ENCODE measurements around the gene P2RX4. TPM values are rescaled to one million over a fixed set of nuclear protein-coding genes. Genes with fewer than 3 reads are reported as not detected.

Gene P2RX4
- total RNA-seq, 1 experiment from 2014 or later, result 8.1 TPM

GRCh38 chr12:121165316-121165715 lies 44.6 kb upstream of the P2RX4 start:
- H3K9me3 Mint-ChIP-seq (ENCODE audit: unreplicated experiment), result no peaks in the 10 kb centered on the region
- no peak for DNase-seq (ENCODE audit: unreplicated experiment)
- TF ChIP-seq CTCF (IDR thresholded peaks at IDR 0.05; ENCODE audit: unreplicated experiment), result no peak
- H3K4me3 Mint-ChIP-seq (ENCODE audit: unreplicated experiment), result no peak overlapping the region
- H3K27me3 Mint-ChIP-seq (ENCODE audit: insufficient read depth, unreplicated experiment), result no peaks in the 10 kb centered on the region
- CTCF ChIA-PET, result interaction anchor here (0.6 to 0.7 kb wide), 2 partner anchors 87 to 113 kb away, joined by 3 read pairs; no protein-coding TSS in a partner anchor
- no peaks in the 10 kb centered on the region for H3K36me3 Mint-ChIP-seq (ENCODE audit: insufficient read depth, unreplicated experiment)
- H3K27ac Mint-ChIP-seq (ENCODE audit: low read depth, unreplicated experiment), result no peak overlapping the region
- peaks cover 6% of the 10 kb centered on the region for H3K4me1 Mint-ChIP-seq (ENCODE audit: insufficient read depth, unreplicated experiment)
- BruUV-seq (replicated peaks), result no TSS peak
- intact Hi-C loops (cut with micrococcal nuclease), result no loop called here
- POLR2A ChIA-PET, result no interaction called here

- no peak for TF ChIP-seq CTCF (IDR thresholded peaks at IDR 0.05; ENCODE audit: unreplicated experiment)
- Mint-ChIP-seq H3K4me1 (ENCODE audit: insufficient read depth, unreplicated experiment) (peaks cover 11% of the 10 kb centered on the region), H3K9me3 (ENCODE audit: unreplicated experiment) (no peaks in the 10 kb centered on the region), H3K27me3 (ENCODE audit: insufficient read depth, unreplicated experiment) (no peaks in the 10 kb centered on the region), H3K4me3 (ENCODE audit: unreplicated experiment) (no peak overlapping the region), H3K36me3 (ENCODE audit: insufficient read depth, unreplicated experiment) (no peaks in the 10 kb centered on the region), H3K27ac (ENCODE audit: low read depth, unreplicated experiment) (no peak overlapping the region)
- no peak for DNase-seq (ENCODE audit: unreplicated experiment)
- intact Hi-C loops (cut with micrococcal nuclease), result no loop called here
- no TSS peak for BruUV-seq (replicated peaks)
- POLR2A ChIA-PET, result interaction anchor here (0.6 kb wide), 1 partner anchor 88 kb away, joined by 3 read pairs; no protein-coding TSS in a partner anchor
- CTCF ChIA-PET, result interaction anchor here (0.6 kb wide), 1 partner anchor 51 kb away, joined by 3 read pairs; no protein-coding TSS in a partner anchor
Observed at GRCh38 chr12:121166356-121166755, 43.6 kb upstream of the P2RX4 start.

GRCh38 chr12:121167232-121167820 lies 42.6 kb upstream of the P2RX4 start:
- no peak overlapping the region for H3K4me3 Mint-ChIP-seq (ENCODE audit: unreplicated experiment)

GRCh38 chr12:121167951-121168350 lies 42.0 kb upstream of the P2RX4 start:
- BruUV-seq (replicated peaks), result no TSS peak
- CTCF ChIA-PET, result no interaction called here

More at GRCh38 chr12:121167232-121167820, 42.6 kb upstream of the P2RX4 start:
- H3K27ac Mint-ChIP-seq (ENCODE audit: low read depth, unreplicated experiment), result no peak overlapping the region
- no peaks in the 10 kb centered on the region for H3K27me3 Mint-ChIP-seq (ENCODE audit: insufficient read depth, unreplicated experiment)
- TF ChIP-seq CTCF (IDR thresholded peaks at IDR 0.05; ENCODE audit: unreplicated experiment), result no peak
- no peaks in the 10 kb centered on the region for H3K9me3 Mint-ChIP-seq (ENCODE audit: unreplicated experiment)
- CTCF ChIA-PET, result interaction anchor here (0.7 kb wide), 1 partner anchor 135 kb away, joined by 3 read pairs; no protein-coding TSS in a partner anchor
- POLR2A ChIA-PET, result interaction anchor here (0.6 kb wide), 1 partner anchor 89 kb away, joined by 3 read pairs; no protein-coding TSS in a partner anchor
- intact Hi-C loops (cut with micrococcal nuclease), result no loop called here
- no peaks in the 10 kb centered on the region for H3K36me3 Mint-ChIP-seq (ENCODE audit: insufficient read depth, unreplicated experiment)
- peak; percentile 67 for DNase-seq (ENCODE audit: unreplicated experiment)
- BruUV-seq (replicated peaks), result no TSS peak
- peaks cover 11% of the 10 kb centered on the region for H3K4me1 Mint-ChIP-seq (ENCODE audit: insufficient read depth, unreplicated experiment)

More at GRCh38 chr12:121167951-121168350, 42.0 kb upstream of the P2RX4 start:
- Mint-ChIP-seq H3K4me3 (ENCODE audit: unreplicated experiment) (no peak overlapping the region), H3K27me3 (ENCODE audit: insufficient read depth, unreplicated experiment) (no peaks in the 10 kb centered on the region), H3K36me3 (ENCODE audit: insufficient read depth, unreplicated experiment) (no peaks in the 10 kb centered on the region), H3K27ac (ENCODE audit: low read depth, unreplicated experiment) (no peak overlapping the region), H3K9me3 (ENCODE audit: unreplicated experiment) (no peaks in the 10 kb centered on the region), H3K4me1 (ENCODE audit: insufficient read depth, unreplicated experiment) (peaks cover 11% of the 10 kb centered on the region)
- intact Hi-C loops (cut with micrococcal nuclease), result no loop called here
- TF ChIP-seq CTCF (IDR thresholded peaks at IDR 0.05; ENCODE audit: unreplicated experiment), result no peak
- no peak for DNase-seq (ENCODE audit: unreplicated experiment)
- POLR2A ChIA-PET, result no interaction called here
